IPS-18a (cell line): ENCODE results near the gene C21orf58.
A peak's percentile ranks its signal among the peaks of the same experiment; 100 is the strongest.

ENCODE experiments used
- H3K27ac ChIP-seq: one replicate; pipeline ENCODE4 v1.5.1; 2013; ENCODE audit warnings: low read length
- H3K27me3 ChIP-seq: one replicate; pipeline ENCODE4 v1.6.1; 2013; ENCODE audit warnings: mild to moderate bottlenecking, low read length; ENCODE audit not compliant: control insufficient read depth, insufficient read depth
- H3K36me3 ChIP-seq: one replicate; pipeline ENCODE4 v1.6.1; 2013; ENCODE audit warnings: low read depth, low read length; ENCODE audit not compliant: control insufficient read depth
- H3K4me1 ChIP-seq: one replicate; pipeline ENCODE4 v1.6.1; 2013; ENCODE audit warnings: low read depth, low read length; ENCODE audit not compliant: control insufficient read depth
- H3K4me3 ChIP-seq: one replicate; pipeline ENCODE4 v1.5.1; 2013; ENCODE audit warnings: low read length
- H3K9ac ChIP-seq: one replicate; pipeline ENCODE4 v1.6.1; 2013; ENCODE audit warnings: mild to moderate bottlenecking, low read length, moderate library complexity
- H3K9me3 ChIP-seq: one replicate; pipeline ENCODE4 v1.6.1; 2013; ENCODE audit warnings: low read depth, low read length; ENCODE audit not compliant: control insufficient read depth

Gene C21orf58

DNA sequence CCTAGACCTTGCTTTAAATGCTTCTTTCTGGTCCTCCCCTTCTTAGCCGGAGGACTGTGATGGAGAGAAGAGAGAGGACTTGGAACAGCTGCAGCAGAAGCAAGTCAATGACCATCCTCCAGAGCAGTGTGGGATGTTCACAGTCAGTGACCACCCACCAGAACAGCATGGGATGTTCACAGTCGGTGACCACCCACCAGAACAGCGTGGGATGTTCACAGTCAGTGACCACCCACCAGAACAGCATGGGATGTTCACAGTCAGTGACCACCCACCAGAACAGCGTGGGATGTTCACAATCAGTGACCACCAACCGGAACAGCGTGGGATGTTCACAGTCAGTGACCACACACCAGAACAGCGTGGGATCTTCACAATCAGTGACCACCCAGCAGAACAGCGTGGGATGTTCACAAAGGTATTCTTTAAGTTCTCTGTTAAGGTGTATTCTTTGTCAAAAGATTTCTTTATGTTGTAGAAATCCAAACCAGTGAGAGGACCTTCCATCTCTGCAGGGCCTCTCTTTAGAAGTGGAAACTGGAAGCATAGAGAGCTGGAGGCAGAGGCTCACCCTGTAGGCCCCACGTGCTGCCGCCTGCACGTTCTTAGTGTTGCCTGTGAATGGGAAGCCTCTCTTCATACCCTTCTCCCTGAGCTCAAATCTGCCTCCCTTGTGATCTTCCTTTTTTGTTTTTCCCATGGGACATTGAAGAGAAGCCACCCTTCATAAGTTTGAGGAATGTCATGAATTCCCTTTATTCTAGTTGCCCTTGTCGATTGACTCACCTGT, 10.9 kb upstream of the C21orf58 start:
- Histone ChIP-seq H3K36me3 (peaks cover 51% of the 10 kb centered on the region), H3K27ac (no peak overlapping the region)

DNA sequence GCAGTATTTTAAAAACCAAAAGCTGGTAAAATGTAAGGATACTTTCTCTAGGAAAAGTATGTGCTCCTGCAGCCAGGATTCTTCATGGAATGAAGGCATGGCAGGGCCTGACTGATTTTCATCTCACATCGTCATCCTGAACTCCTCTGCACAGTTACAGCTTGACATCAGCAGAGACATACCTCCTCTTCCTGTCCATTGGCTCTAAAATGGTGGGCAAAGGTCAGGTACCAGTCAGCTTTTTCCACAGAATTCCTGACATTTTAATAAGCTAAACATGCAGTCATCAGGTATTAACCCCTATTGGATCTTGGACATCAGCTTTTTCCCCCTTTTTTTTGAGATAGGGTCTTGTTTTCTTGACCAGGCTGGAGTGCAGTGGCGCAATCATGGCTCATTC, 6.1 kb upstream of the C21orf58 start:
- Histone ChIP-seq H3K9ac (no peak overlapping the region), H3K36me3 (peaks cover 34% of the 10 kb centered on the region), H3K4me1 (peaks cover 7% of the 10 kb centered on the region), H3K27me3 (no peaks in the 10 kb centered on the region), H3K27ac (no peak overlapping the region), H3K9me3 (no peaks in the 10 kb centered on the region), H3K4me3 (no peak overlapping the region)

More for the DNA sequence above, 10.9 kb upstream of the C21orf58 start:
- H3K27me3 ChIP-seq: no peaks in the 10 kb centered on the region
- H3K4me1 ChIP-seq: no peaks in the 10 kb centered on the region
- H3K4me3 ChIP-seq: no peak overlapping the region
- no peak overlapping the region for H3K9ac ChIP-seq
- H3K9me3 ChIP-seq: no peaks in the 10 kb centered on the region

DNA sequence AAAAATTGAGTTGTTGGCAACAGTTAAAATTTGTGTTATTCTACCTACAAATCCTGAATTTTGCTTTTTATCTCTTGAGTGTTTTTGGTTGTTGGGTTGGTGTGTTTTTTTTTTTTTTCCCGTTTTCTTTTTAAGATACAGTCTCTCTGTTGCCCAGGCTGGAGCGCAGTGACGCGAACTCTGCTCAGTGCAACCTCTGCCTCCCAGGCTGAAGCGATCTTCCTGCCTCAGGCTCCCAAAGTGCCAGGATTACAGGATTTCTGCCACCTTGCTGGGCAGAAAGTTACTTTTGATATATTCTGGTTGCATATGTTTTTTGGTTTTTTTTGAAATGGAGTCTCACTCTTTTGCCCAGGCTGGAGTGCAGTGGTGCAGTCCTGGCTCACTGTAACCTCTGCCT, 4.5 kb upstream of the C21orf58 start:
- Histone ChIP-seq H3K4me1 (peaks cover 7% of the 10 kb centered on the region), H3K9me3 (no peaks in the 10 kb centered on the region), H3K27ac (no peak overlapping the region), H3K9ac (no peak overlapping the region), H3K4me3 (no peak overlapping the region), H3K27me3 (no peaks in the 10 kb centered on the region), H3K36me3 (peaks cover 27% of the 10 kb centered on the region)

DNA sequence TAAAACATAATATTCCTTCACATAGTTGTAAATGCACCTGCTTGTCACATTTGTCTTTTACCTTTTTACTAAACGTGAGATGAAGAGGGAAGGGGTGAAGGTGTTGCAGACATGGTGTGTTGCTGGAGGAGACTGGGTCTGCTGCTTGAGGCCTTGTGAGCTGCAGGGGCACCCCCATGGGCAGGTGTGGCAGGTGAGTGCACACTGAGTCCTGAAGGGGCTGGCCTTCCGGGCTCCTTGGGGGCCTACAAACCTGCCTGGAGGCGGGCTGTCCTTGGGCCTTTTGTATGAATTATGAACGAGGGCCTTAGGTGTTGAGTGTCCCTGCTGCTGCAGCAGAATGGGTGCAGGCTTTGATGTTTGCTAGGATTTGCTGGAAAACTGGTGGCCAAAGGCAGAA, 4.0 kb upstream of the C21orf58 start:
- no peak overlapping the region for H3K9ac ChIP-seq
- H3K27ac ChIP-seq: no peak overlapping the region
- H3K4me1 ChIP-seq: peaks cover 7% of the 10 kb centered on the region
- H3K36me3 ChIP-seq: peaks cover 26% of the 10 kb centered on the region
- no peaks in the 10 kb centered on the region for H3K9me3 ChIP-seq
- H3K4me3 ChIP-seq: no peak overlapping the region
- no peaks in the 10 kb centered on the region for H3K27me3 ChIP-seq

DNA sequence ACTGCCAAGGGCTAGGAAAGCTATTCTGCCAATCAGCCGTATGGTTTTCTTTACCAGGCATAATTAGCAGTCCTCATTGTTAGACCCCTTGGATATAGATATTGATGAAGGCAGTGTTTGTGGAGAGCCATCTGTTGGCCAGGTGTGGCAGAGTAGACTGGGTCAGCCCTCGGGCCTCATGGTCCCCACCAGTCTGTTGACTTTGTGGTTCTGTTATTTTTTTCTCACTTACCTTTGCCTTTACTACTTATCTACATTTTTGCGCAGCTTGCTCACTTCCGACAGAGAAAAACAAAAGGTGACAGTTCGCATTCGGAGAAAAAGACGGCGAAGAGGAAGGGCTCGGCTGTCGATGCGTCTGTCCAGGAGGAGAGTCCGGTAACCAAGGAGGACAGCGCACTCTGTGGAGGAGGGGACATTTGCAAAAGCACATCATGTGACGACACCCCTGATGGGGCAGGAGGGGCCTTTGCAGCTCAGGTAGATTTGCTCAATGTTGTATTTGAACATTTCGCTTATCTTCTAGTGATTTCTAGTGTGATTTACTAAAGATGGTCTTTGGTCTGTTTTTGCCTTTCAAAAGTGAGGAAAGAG, 2.5 kb upstream of the C21orf58 start:
- no peak overlapping the region for H3K9ac ChIP-seq
- H3K9me3 ChIP-seq: no peaks in the 10 kb centered on the region
- peaks cover 19% of the 10 kb centered on the region for H3K36me3 ChIP-seq
- H3K27ac ChIP-seq: no peak overlapping the region
- H3K4me1 ChIP-seq: peaks cover 21% of the 10 kb centered on the region
- no peaks in the 10 kb centered on the region for H3K27me3 ChIP-seq
- H3K4me3 ChIP-seq: peak overlapping the region; percentile 13

DNA sequence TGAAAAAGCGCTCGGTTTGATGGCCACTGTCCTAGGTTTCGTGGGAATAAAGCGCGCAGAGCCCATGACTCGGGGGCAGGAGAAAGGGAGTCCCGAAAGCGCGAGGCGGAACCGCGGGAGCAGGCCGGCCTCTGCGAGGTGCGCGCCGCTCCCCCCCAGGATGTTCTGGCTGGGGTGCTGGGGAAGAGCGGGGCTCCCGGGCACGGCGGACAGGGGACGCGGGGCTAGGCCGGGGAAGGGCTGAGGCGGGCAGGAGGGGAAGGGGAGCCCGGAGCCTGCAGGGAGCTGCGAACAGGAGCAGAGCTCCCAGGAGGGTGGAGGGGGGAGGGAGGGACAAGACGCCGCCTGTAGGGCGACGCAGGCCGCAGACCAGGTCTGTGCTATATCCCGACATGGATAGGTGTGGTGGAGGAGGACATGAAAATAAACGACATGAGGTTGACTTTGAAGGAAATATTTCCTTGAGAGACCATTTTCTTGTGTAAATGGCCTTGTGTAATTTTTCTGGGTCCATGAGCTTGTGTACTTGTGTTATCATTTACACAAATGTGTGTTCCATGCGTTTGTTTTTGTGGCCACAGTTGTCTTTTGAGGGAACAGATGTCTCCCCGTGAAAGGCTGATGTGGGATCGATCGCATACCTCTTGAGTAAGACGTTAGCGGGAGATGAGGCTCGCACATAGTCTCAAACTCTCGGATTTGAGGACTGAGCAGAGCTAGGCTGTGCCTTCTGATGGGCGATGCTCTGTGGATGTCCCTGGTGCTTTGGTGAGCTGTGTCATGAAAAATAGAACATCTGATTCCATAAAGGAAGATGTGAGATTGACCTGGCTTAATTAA, 1.6 kb upstream of the C21orf58 start:
- Histone ChIP-seq H3K9me3 (no peaks in the 10 kb centered on the region), H3K27ac (no peak overlapping the region), H3K4me1 (peaks cover 21% of the 10 kb centered on the region), H3K36me3 (peaks cover 23% of the 10 kb centered on the region), H3K4me3 (peak overlapping the region; percentile 83), H3K9ac (peak overlapping the region; percentile 78), H3K27me3 (no peaks in the 10 kb centered on the region)

DNA sequence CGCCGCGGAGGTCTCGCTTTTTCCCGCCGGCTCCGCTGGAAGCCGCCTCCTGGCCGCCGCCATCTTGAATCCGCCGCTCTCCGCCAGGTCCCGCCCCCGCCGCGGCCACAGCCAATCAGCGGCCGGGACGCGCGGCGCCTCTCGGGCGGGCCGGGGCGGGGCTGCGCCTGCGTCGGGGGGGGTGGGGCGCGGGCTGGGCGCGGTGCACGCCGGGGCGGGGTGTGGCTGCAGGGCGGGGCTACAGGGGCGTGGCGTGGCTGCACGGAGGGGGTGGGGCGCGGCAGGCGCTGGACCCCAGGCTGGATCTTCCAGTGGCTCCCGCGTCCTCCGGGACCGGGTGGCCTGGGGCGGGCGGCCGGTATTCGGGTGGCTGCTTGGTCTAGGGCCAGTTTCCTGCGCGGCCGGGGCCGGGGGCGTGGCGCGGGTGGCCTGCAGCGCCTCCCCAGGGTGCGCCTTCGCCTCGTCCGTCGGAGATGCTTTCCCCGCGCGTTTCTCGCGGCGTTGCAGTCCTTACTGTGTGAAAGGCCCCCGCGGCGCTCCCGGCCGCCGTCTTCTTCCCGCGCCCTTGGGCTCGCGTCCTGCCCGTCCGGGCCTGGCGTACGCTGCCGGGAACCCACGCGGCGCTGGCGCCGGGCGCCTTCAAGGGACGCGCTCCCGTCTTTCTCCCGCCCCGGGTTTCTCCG, 861 bp upstream of the C21orf58 start:
- peaks cover 21% of the 10 kb centered on the region for H3K4me1 ChIP-seq
- peak overlapping the region; percentile 55 for H3K27ac ChIP-seq
- peaks cover 16% of the 10 kb centered on the region for H3K36me3 ChIP-seq
- H3K4me3 ChIP-seq: peak overlapping the region; percentile 91
- H3K9ac ChIP-seq: peak overlapping the region; percentile 90
- H3K9me3 ChIP-seq: no peaks in the 10 kb centered on the region
- no peaks in the 10 kb centered on the region for H3K27me3 ChIP-seq

DNA sequence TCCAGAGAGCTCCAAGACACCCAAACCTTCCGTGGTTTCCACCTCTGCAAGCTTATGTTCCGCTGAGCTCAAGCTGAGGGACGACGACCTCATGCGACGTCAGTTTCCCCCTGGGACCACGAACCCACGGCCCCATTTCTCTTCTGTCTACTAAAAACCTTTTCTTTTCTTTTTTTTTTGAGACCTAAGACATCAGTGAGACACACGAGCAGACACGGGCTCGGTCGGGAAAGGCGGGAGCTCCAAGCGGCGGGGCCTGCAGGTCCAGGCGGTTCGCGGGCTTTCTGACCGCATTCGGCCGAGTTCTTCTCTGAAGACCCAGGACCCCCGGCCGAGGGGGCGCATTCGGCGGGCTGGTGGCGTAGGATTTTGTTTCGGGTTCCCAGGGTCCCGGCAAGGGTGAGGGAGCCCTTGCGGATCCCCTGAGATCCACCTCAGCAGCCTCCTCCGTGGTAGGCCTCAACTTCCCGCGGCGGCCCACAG, 402 bp downstream of the C21orf58 start:
- Histone ChIP-seq H3K36me3 (peaks cover 8% of the 10 kb centered on the region), H3K4me3 (peak overlapping the region; percentile 91), H3K9me3 (no peaks in the 10 kb centered on the region), H3K27me3 (no peaks in the 10 kb centered on the region), H3K4me1 (peaks cover 25% of the 10 kb centered on the region), H3K9ac (peak overlapping the region; percentile 98), H3K27ac (peak overlapping the region; percentile 87)

DNA sequence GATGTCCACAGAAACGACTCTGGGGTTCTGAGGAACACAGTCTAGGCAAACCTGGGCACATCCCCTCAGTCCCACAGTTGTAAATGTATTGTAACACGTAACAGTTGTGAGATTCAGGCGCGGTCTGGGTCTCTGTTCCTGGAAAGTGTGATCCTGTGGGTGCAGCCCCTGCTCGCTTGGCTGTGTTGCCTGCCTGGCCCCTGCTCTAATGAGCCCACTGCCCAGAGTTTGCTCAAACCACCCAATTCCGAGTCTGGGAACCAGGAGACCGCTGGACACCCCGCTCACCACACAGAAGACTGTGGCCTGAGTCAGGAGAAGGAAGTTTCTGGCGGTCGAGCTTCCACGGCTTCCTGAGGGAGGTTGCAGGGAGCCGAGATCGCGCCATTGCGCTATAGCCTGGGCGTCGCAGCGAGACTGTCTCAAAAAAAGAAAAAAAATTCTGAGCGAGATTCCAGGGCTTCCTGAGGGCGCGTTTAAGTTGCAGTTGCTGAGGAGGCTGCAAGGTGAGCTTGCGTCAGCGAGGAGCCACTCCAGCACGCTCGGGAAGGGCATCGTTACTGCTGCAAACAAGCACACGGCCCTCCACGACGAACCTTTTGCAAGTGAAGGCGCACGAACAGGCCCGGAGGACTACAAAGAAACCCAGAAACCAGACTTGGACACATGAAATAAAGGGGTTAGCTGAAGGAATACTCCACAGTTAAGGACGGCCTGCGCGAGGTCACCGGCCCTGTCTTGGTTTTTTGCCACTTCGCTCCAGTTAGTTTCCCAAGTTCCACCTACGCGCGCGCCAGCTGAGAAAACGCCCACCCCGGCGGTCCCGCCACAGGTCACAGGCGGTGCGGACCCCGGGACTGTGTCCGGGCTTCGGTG, 1.1 kb downstream of the C21orf58 start:
- no peaks in the 10 kb centered on the region for H3K9me3 ChIP-seq
- no peaks in the 10 kb centered on the region for H3K27me3 ChIP-seq
- H3K4me1 ChIP-seq: peaks cover 25% of the 10 kb centered on the region
- H3K36me3 ChIP-seq: peaks cover 7% of the 10 kb centered on the region
- H3K27ac ChIP-seq: peak overlapping the region; percentile 87
- peak overlapping the region; percentile 98 for H3K9ac ChIP-seq
- peak overlapping the region; percentile 91 for H3K4me3 ChIP-seq

DNA sequence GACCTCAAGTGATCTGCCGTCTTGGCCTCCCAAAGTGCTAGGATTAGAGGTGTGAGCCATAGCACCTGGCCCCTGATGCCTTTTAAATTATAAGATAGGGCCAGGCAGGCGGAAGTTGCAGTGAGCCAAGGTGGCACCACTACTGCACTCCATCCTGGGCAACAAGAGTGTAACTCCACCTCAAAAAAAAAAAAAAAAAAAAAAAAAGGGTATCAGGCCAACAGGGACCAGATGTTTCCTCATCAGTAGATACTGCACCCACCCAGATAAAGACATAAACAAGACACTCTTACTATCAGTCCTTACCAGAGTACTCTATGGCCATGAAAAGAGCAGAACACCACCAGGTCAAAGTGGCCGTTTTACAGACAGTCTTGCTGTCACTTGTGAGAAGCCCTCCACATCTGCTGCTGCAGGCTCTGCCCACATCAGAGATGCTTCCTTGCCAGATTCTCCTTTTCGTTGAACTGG, 3.3 kb downstream of the C21orf58 start:
- H3K9me3 ChIP-seq: no peaks in the 10 kb centered on the region
- no peaks in the 10 kb centered on the region for H3K27me3 ChIP-seq
- peaks cover 4% of the 10 kb centered on the region for H3K36me3 ChIP-seq
- H3K4me3 ChIP-seq: no peak overlapping the region
- H3K4me1 ChIP-seq: peaks cover 19% of the 10 kb centered on the region
- no peak overlapping the region for H3K9ac ChIP-seq
- no peak overlapping the region for H3K27ac ChIP-seq
